ENCODE data around the gene CCDC148. TPM values are rescaled to one million over a fixed set of nuclear protein-coding genes. Genes with fewer than 3 reads are reported as not detected.

Gene CCDC148
- total and polyA plus RNA-seq, 10 of the 15 experiments (the other 5 are each of a cell fraction or from before 2014, with no cell fraction given), result 0.07 to 0.30 (median 0.18) TPM; not detected in 7

GRCh38 chr2:158366342-158366741 is 90.2 kb downstream of the CCDC148 start (continued):
- no peak for TF ChIP-seq NFXL1 (IDR thresholded peaks at IDR 0.05; ENCODE audit: borderline replicate concordance)

GRCh38 chr2:158359846-158360245 is 96.7 kb downstream of the CCDC148 start:
- SMC1A ChIA-PET (ENCODE audit: uncharacterized antibody, unreplicated experiment), result no interaction called here
- CTCF ChIA-PET, result no interaction called here
- no peak overlapping the region for H3K9ac ChIP-seq (ENCODE audit: control insufficient read depth, insufficient read depth, low read length)
- RAD21 ChIA-PET (ENCODE audit: unreplicated experiment), result interaction anchor here (0.6 kb wide), 1 partner anchor 825 kb away, joined by 3 read pairs; no protein-coding TSS in a partner anchor
- POLR2A ChIA-PET, result no interaction called here
- no peaks in the 10 kb centered on the region for H4K20me1 ChIP-seq (ENCODE audit: control insufficient read depth, insufficient read depth)
- intact Hi-C loops (cut with micrococcal nuclease; ENCODE audit: unreplicated experiment), result no loop called here
- no peaks in the 10 kb centered on the region for H3K79me2 ChIP-seq (ENCODE audit: control insufficient read depth, insufficient read depth, low read length)
- H2AFZ ChIP-seq (ENCODE audit: control insufficient read depth, low read depth, low read length), result no peak overlapping the region
- in situ Hi-C loops (cut with MboI), result no loop called here
- no peaks in the 10 kb centered on the region for H3K27me3 ChIP-seq (replicated peaks in 1 of 2; ENCODE audit: control insufficient read depth in 2 of 2, insufficient read depth in 2 of 2, low read length in 1 of 2)
- H3K4me3 ChIP-seq, result no peak overlapping the region
- BruUV-seq (replicated peaks), result no TSS peak
- no peak for FAIRE-seq
- no peaks in the 10 kb centered on the region for H3K4me1 ChIP-seq (ENCODE audit: control insufficient read depth, insufficient read depth, low read length)
- no peaks in the 10 kb centered on the region for H3K36me3 ChIP-seq (ENCODE audit: control insufficient read depth in 2 of 2, insufficient read depth in 2 of 2, low read length in 1 of 2)
- WGBS (ENCODE audit: insufficient coverage, insufficient replicate concordance, low lambda C conversion rate, missing lambda C conversion rate), result 18% methylated on average over 4 of the region's 4 CpGs
- H3K9me3 ChIP-seq (replicated peaks; ENCODE audit: control insufficient read depth, insufficient read depth, low read length), result no peaks in the 10 kb centered on the region
- no peak overlapping the region for H3K27ac ChIP-seq (ENCODE audit: control insufficient read depth, insufficient read depth)
- no peak for TF ChIP-seq DPF2 (IDR thresholded peaks at IDR 0.05)
- TF ChIP-seq RUNX3 (IDR thresholded peaks at IDR 0.05; ENCODE audit: low read length), result peak; percentile 54; the same call in 1 of the 2 replicates
- peak; percentile 57 for TF ChIP-seq FOXK2 (IDR thresholded peaks at IDR 0.05)
- H3K4me2 ChIP-seq (ENCODE audit: control insufficient read depth, insufficient read depth), result no peak overlapping the region
- no peak for DNase-seq (ENCODE audit: low read depth, low spot score)
- peak; percentile 85 for ATAC-seq

DNA sequence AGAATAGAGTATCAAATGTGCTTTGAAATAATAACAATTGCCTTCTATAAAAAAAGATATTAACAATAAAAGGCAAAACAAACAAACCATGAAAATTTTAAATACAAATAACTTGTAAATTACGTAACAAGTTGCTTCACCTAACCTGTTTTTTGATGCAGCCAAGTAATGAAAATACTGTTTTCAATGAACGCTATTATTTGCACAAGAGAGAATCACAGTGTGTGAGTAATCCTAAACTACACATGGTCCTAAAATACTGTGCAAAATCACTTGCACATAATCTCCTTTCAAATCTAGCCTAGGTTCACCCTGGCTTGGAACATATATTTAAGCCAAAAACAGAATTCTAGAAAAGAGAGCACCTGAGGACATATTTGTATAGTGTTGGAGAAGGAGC is 98.9 kb downstream of the CCDC148 start:
- Histone ChIP-seq H4K20me1 (ENCODE audit: control insufficient read depth, insufficient read depth) (no peaks in the 10 kb centered on the region), H2AFZ (ENCODE audit: control insufficient read depth, low read depth, low read length) (no peak overlapping the region), H3K4me2 (ENCODE audit: control insufficient read depth, insufficient read depth) (no peak overlapping the region), H3K9me3 (replicated peaks; ENCODE audit: control insufficient read depth, insufficient read depth, low read length) (no peaks in the 10 kb centered on the region), H3K4me1 (ENCODE audit: control insufficient read depth, insufficient read depth, low read length) (no peaks in the 10 kb centered on the region), H3K79me2 (ENCODE audit: control insufficient read depth, insufficient read depth, low read length) (no peaks in the 10 kb centered on the region), H3K27me3 (replicated peaks in 1 of 2; ENCODE audit: control insufficient read depth in 2 of 2, insufficient read depth in 2 of 2, low read length in 1 of 2) (no peaks in the 10 kb centered on the region), H3K36me3 (ENCODE audit: control insufficient read depth in 2 of 2, insufficient read depth in 2 of 2, low read length in 1 of 2) (no peaks in the 10 kb centered on the region), H3K9ac (ENCODE audit: control insufficient read depth, insufficient read depth, low read length) (no peak overlapping the region), H3K27ac (ENCODE audit: control insufficient read depth, insufficient read depth) (no peak overlapping the region), H3K4me3 (no peak overlapping the region)
- intact Hi-C loops (cut with micrococcal nuclease; ENCODE audit: unreplicated experiment), result no loop called here
- WGBS (ENCODE audit: insufficient coverage, insufficient replicate concordance, low lambda C conversion rate, missing lambda C conversion rate), result 47% methylated on average over 2 of the region's 2 CpGs
- no TSS peak for BruUV-seq (replicated peaks)
- ATAC-seq, result no peak
- no peak for TF ChIP-seq POLR2AphosphoS5 (IDR thresholded peaks at IDR 0.05; ENCODE audit: low read length)
- no peak for TF ChIP-seq EZH2 (IDR thresholded peaks at IDR 0.05; ENCODE audit: borderline replicate concordance, control insufficient read depth, low read depth, low read length)
- TF ChIP-seq IKZF2 (IDR thresholded peaks at IDR 0.05), result no peak
- no peak for TF ChIP-seq GATAD2B (conservative IDR thresholded peaks at IDR 0.05; ENCODE audit: low read depth)
- no peak for TF ChIP-seq NRF1 (conservative IDR thresholded peaks at IDR 0.05; ENCODE audit: low read depth, low read length)
- TF ChIP-seq EGR1 (IDR thresholded peaks at IDR 0.05; ENCODE audit: borderline replicate concordance in 1 of 2, low read depth in 2 of 2, low read length in 2 of 2), result no peak
- no peak for TF ChIP-seq HDGF (IDR thresholded peaks at IDR 0.05)
- no peak for TF ChIP-seq FOXK2 (IDR thresholded peaks at IDR 0.05)
- TF ChIP-seq CHD1 (IDR thresholded peaks at IDR 0.05; ENCODE audit: low read depth, low read length), result no peak
- no peak for TF ChIP-seq RBBP5 (conservative IDR thresholded peaks at IDR 0.05)
- no peak for TF ChIP-seq ZSCAN29 (IDR thresholded peaks at IDR 0.05)
- no peak for TF ChIP-seq ZNF622 (IDR thresholded peaks at IDR 0.05)
- no peak for TF ChIP-seq CREB1 (IDR thresholded peaks at IDR 0.05; ENCODE audit: low read depth)
- no peak for TF ChIP-seq ATF2 (IDR thresholded peaks at IDR 0.05; ENCODE audit: low read length)
- TF ChIP-seq SPI1 (IDR thresholded peaks at IDR 0.05; ENCODE audit: borderline replicate concordance, insufficient read depth, low read depth, low read length), result no peak
- TF ChIP-seq BCL11A (IDR thresholded peaks at IDR 0.05; ENCODE audit: low read depth, low read length), result no peak
- no peak for FAIRE-seq
- POLR2A ChIA-PET, result no interaction called here
- no peak for DNase-seq (ENCODE audit: low read depth, low spot score)
- RAD21 ChIA-PET (ENCODE audit: unreplicated experiment), result no interaction called here
- in situ Hi-C loops (cut with MboI), result no loop called here
- CTCF ChIA-PET, result no interaction called here
- SMC1A ChIA-PET (ENCODE audit: uncharacterized antibody, unreplicated experiment), result no interaction called here
